22Rv1 (cell line): ENCODE measurements around the gene MEGF11.

Source experiments
- H3K27ac ChIP-seq: fragments of 450-650 bp; 2 replicates; pipeline ENCODE4 v1.5.1; 2017
- CTCF ChIP-seq: fragments of 450-650 bp; IDR thresholded peaks from 2 replicates; pipeline ENCODE4 v1.5.1; 2017; ENCODE audit warnings: mild to moderate bottlenecking
- ZFX ChIP-seq: fragments of 450-650 bp; IDR thresholded peaks from 2 replicates; pipeline ENCODE4 v1.6.1; 2017; ENCODE audit warnings: antibody characterized with exemption, borderline replicate concordance

Gene MEGF11

GRCh38 chr15:66035901-66036300, 217.6 kb downstream of the MEGF11 start:
- H3K27ac ChIP-seq: no peak overlapping the region
- TF ChIP-seq CTCF (no peak), ZFX (no peak)

- H3K27ac ChIP-seq: no peak overlapping the region
- no peak for TF ChIP-seq CTCF
- TF ChIP-seq ZFX: no peak
These were observed 220.4 kb downstream of the MEGF11 start for GRCh38 chr15:66033143-66033542.

- TF ChIP-seq ZFX (no peak), CTCF (no peak)
- no peak overlapping the region for H3K27ac ChIP-seq
These were observed 221.5 kb downstream of the MEGF11 start for GRCh38 chr15:66032006-66032405.

GRCh38 chr15:66030650-66031049, 222.9 kb downstream of the MEGF11 start:
- TF ChIP-seq ZFX (no peak), CTCF (no peak)
- no peak overlapping the region for H3K27ac ChIP-seq

- no peak overlapping the region for H3K27ac ChIP-seq
- TF ChIP-seq ZFX (no peak), CTCF (no peak)
These were observed 223.9 kb downstream of the MEGF11 start for GRCh38 chr15:66029650-66030049.

GRCh38 chr15:66027268-66027805, 226.2 kb downstream of the MEGF11 start:
- TF ChIP-seq CTCF (no peak), ZFX (no peak)
- no peak overlapping the region for H3K27ac ChIP-seq

GRCh38 chr15:66025972-66026371, 227.6 kb downstream of the MEGF11 start:
- no peak overlapping the region for H3K27ac ChIP-seq
- no peak for TF ChIP-seq CTCF
- TF ChIP-seq ZFX: no peak
